Inflammatory macrophage treated with lipopolysaccharide for 4 hours (primary cell): ENCODE data around the gene C12orf57.

Experiments used
- DNase-seq: peaks from one replicate; pipeline ENCODE4 v3.0.0-alpha.2; 2020

Gene C12orf57

GRCh38 chr12:6966351-6966750 is 22.5 kb downstream of the C12orf57 start:
- no peak for DNase-seq

- no peak for DNase-seq
Measured at GRCh38 chr12:6967651-6968100, 23.9 kb downstream of the C12orf57 start.

GRCh38 chr12:6968426-6968825 is 24.6 kb downstream of the C12orf57 start:
- DNase-seq, result no peak

DNA sequence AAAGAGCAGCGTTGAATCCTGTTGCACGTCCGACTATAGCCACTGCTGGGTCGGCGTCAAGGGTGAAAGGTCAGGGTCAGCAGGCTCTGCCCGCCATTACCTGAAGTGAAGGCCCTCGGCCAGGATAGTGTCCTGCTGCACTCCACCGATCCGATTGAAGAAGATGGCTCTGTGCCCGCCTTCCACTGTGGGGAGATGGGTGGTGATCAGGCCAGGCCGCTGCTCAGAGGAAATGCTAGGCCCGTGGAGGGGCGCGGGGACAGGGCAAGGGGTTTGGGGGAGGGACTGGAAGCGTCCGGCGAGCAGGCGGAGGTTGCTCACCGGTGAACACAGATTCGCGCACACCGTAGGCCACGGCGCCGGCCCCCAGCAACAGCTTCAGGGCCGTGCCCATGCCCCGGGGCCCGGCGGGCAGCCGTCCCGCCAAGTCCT is 26.3 kb downstream of the C12orf57 start:
- no peak for DNase-seq

DNA sequence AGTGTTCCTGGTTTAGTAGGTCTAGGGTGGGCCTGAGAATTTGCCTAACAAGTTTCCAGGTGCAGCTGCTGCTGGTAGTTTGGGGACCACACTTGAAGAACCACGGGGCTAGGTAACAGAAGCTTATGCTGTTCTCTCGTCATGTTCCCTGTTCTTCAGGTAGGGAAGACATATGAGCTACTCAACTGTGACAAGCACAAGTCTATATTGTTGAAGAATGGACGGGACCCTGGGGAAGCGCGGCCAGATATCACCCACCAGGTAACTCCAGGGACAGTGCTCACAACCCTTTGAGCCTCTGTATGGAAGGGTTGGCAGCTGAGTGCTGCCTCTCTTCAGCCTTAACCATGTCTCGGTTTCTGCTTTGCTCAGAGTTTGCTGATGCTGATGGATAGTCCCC is 30.4 kb downstream of the C12orf57 start:
- DNase-seq, result no peak

- no peak for DNase-seq
Measured at GRCh38 chr12:6975297-6976032, 31.6 kb downstream of the C12orf57 start.

- DNase-seq, result no peak
Measured at GRCh38 chr12:6977653-6978052, 33.8 kb downstream of the C12orf57 start.

GRCh38 chr12:6978188-6978587 is 34.4 kb downstream of the C12orf57 start:
- DNase-seq, result no peak

GRCh38 chr12:6978611-6979011 is 34.8 kb downstream of the C12orf57 start:
- DNase-seq, result no peak

- no peak for DNase-seq
Measured at GRCh38 chr12:6979021-6979420, 35.2 kb downstream of the C12orf57 start.

- no peak for DNase-seq
Measured at GRCh38 chr12:6979453-6979852, 35.6 kb downstream of the C12orf57 start.

DNA sequence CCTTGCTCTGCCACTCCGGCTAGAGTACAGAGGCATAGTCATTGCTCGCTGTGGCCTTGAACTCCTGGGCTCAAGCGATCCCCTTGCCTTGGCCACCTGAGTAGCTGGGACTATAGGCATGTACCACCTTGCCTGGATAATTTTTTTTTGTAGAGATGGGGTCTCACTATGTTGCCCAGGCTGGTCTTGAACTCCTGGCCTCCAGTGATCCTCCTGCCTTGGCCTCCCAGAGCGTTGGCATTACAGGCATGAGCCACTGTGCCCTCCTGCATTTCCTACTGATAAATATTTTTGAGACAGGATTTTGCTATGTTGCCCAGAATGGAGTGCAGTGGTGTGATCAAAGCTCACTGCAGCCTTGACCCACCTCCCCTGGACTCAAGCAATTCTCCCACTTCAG is 36.3 kb downstream of the C12orf57 start:
- DNase-seq, result no peak

GRCh38 chr12:6980740-6981139 is 36.9 kb downstream of the C12orf57 start:
- no peak for DNase-seq

- DNase-seq, result no peak
Measured at GRCh38 chr12:6981152-6982052, 37.6 kb downstream of the C12orf57 start.

- DNase-seq, result no peak
Measured at GRCh38 chr12:6982532-6982931, 38.7 kb downstream of the C12orf57 start.

GRCh38 chr12:6987956-6988553 is 44.2 kb downstream of the C12orf57 start:
- no peak for DNase-seq
